ENCODE results near the gene KCNC4. TPM values are rescaled to one million over a fixed set of nuclear protein-coding genes. Genes with fewer than 3 reads are reported as not detected.

Gene KCNC4
- total RNA-seq, 6 donors from 2014 or later, result 2.5 to 11.9 (median 4.4) TPM

DNA sequence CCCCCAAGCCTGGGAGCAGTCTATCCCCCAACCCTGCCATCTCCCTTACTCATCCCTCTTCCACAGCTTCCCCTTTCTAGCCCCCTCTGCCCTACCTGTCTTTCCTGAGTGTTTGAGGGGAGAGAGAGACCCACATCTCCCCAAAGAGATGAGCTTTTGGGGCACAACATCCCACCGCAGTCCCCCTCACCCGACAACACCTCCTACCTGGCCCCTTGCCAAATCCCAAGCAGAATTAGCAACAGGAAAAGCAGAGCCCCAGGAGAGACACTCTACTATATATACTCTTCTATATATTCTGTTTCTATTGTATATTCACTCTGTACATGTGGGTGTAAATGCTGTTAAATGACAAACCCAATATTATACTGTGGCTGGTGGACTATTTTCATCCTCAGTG, 9.9 kb upstream of the KCNC4 start:
- ATAC-seq (ENCODE audit: low FRiP score in 2 of 2), result no peak
- Histone ChIP-seq H3K27ac (no peak overlapping the region), H3K4me3 (no peak overlapping the region), H3K4me1 (peaks cover 5 to 9% (median 7%) of the 10 kb centered on the region in 4 donors), H3K9me3 (no peaks in the 10 kb centered on the region), H3K27me3 (no peaks in the 10 kb centered on the region), H3K36me3 (no peaks in the 10 kb centered on the region)
- no peak for DNase-seq
- TF ChIP-seq EP300 (IDR thresholded peaks at IDR 0.05) (no peak), POLR2AphosphoS5 (IDR thresholded peaks at IDR 0.05) (no peak), POLR2A (IDR thresholded peaks at IDR 0.05) (no peak)
- TF ChIP-seq, protein P1, sequence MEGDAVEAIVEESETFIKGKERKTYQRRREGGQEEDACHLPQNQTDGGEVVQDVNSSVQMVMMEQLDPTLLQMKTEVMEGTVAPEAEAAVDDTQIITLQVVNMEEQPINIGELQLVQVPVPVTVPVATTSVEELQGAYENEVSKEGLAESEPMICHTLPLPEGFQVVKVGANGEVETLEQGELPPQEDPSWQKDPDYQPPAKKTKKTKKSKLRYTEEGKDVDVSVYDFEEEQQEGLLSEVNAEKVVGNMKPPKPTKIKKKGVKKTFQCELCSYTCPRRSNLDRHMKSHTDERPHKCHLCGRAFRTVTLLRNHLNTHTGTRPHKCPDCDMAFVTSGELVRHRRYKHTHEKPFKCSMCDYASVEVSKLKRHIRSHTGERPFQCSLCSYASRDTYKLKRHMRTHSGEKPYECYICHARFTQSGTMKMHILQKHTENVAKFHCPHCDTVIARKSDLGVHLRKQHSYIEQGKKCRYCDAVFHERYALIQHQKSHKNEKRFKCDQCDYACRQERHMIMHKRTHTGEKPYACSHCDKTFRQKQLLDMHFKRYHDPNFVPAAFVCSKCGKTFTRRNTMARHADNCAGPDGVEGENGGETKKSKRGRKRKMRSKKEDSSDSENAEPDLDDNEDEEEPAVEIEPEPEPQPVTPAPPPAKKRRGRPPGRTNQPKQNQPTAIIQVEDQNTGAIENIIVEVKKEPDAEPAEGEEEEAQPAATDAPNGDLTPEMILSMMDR (IDR thresholded peaks at IDR 0.05), result no peak
- 44 to 48% methylated on average over 2 of the region's 2 CpGs for WGBS, 2 donors

DNA sequence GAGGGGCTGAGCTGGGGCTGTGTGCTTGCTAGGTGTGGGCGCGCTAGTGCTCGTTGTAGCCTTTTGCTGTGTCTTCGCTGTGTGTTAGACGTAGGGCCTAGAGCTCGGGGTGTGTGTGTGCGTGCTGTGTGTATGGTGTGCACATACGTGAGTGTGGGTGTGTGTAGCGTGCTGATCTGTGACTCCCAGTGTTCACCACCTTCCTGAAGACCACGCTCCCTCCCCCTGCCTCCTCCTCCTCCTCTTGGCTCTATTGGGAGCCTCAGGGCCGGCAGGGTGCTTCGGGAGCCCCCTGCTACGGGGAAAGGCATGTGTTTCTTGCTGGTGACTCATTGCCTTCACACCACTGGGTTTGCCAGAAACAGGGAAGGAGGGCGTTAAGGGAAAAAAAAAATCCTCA, 9.4 kb upstream of the KCNC4 start:
- Histone ChIP-seq H3K4me1 (peaks cover 5 to 9% (median 7%) of the 10 kb centered on the region in 4 donors), H3K9me3 (no peaks in the 10 kb centered on the region), H3K27ac (no peak overlapping the region), H3K4me3 (no peak overlapping the region), H3K36me3 (no peaks in the 10 kb centered on the region), H3K27me3 (no peaks in the 10 kb centered on the region)
- ATAC-seq (ENCODE audit: low FRiP score in 2 of 2) (no peak), DNase-seq (no peak)
- TF ChIP-seq EP300 (IDR thresholded peaks at IDR 0.05), result no peak
- no peak for TF ChIP-seq POLR2AphosphoS5 (IDR thresholded peaks at IDR 0.05)
- TF ChIP-seq, protein P1 (IDR thresholded peaks at IDR 0.05), result no peak
- TF ChIP-seq POLR2A (IDR thresholded peaks at IDR 0.05), result no peak
- WGBS, 2 donors, result 68 to 81% methylated on average over 14 of the region's 14 CpGs

DNA sequence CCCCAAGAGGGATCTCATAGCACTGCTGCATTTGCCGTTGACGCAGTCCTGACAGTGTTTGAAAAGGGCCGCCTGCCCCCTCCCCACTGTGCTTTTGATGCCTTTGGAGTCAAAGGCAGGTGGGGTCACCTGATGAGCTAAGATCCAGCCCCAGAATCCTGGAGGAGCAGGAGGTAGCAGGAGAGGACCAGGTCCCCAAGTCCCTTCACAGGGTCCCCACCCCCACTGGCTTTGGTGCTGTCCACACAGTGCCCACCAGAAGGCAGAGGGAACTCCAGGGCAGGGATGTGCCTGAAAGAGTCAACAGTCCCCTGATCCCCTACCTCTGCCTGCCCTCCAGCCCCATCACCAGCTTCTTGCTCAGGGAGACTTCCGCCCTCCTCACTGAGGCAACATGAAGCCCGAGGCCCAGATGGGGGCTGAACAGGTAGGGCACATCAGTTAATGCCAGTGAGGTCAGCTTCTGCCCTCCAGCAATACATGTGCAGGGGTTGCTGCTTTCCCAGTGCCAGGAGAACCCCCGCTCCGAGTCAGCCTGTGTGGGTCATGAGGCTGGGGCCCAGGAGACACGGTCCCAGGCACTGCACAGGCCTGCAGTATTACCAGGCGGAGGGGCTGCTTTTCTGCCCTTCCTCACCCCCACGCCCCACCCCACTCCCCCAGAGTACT, 8.8 kb upstream of the KCNC4 start:
- Histone ChIP-seq H3K4me1 (peaks cover 5 to 9% (median 7%) of the 10 kb centered on the region in 4 donors), H3K27ac (no peak overlapping the region), H3K27me3 (no peaks in the 10 kb centered on the region), H3K4me3 (no peak overlapping the region), H3K36me3 (no peaks in the 10 kb centered on the region), H3K9me3 (no peaks in the 10 kb centered on the region)
- DNase-seq (no peak), ATAC-seq (ENCODE audit: low FRiP score in 2 of 2) (no peak)
- 79 to 92% methylated on average over 4 to 10 of the region's 10 CpGs for WGBS, 2 donors
- TF ChIP-seq POLR2AphosphoS5 (IDR thresholded peaks at IDR 0.05) (no peak), POLR2A (IDR thresholded peaks at IDR 0.05) (no peak), EP300 (IDR thresholded peaks at IDR 0.05) (no peak)
- TF ChIP-seq, protein P1 (IDR thresholded peaks at IDR 0.05), result no peak

DNA sequence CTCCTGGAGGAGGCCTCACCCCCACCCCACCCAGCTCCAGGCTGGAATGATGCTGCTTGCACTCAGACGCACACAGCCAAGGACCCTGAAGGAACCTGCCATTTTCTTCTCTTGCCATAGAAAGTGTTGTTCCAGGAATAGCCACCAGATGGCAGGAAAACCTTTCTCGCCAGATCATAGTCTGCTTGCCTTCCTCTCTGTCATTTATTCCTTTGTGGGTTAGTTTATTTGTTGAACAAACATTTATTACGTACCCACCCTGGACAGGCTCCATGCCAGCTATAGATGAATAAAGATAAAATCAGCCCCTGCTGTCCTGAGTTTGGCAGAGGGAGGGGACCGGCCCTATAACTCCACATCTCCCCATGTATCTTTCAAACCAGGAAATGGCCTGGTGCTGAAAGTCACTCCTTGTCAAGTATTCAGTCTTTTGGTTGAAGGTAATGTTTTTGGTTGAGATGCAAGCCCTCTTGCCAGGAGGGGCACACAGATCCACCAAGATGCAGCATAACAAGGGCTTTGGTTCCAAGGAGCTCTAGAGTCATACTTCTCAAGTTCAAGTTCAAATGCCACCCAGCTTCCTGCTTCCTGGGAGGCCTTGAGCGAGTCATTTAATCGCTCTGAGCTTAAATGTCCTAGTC, 7.0 kb upstream of the KCNC4 start:
- H3K27ac ChIP-seq, result peak overlapping the region in 1 of 4 donors; percentile 32
- no peaks in the 10 kb centered on the region for H3K36me3 ChIP-seq
- H3K4me1 ChIP-seq, result peaks cover 5 to 9% (median 7%) of the 10 kb centered on the region in 4 donors
- WGBS, 2 donors, result 27 to 34% methylated on average over 6 of the region's 6 CpGs
- DNase-seq, result peak in 1 of 2 donors; percentile 31
- no peaks in the 10 kb centered on the region for H3K27me3 ChIP-seq
- TF ChIP-seq, protein P1 (IDR thresholded peaks at IDR 0.05), result peak; percentile 79 to 91 (median 86)
- TF ChIP-seq EP300 (IDR thresholded peaks at IDR 0.05), result no peak
- peak in 1 of 2 donors; percentile 75 for ATAC-seq (ENCODE audit: low FRiP score in 2 of 2)
- no peak overlapping the region for H3K4me3 ChIP-seq
- no peaks in the 10 kb centered on the region for H3K9me3 ChIP-seq
